B cell (primary cell): Measurements from ENCODE around the gene DCTN5. TPM values are rescaled to one million over a fixed set of nuclear protein-coding genes. Genes with fewer than 3 reads are reported as not detected.

ENCODE experiments used
- ATAC-seq: fragments of 200-7000 bp; cut with Tn5 transposase; one replicate; pipeline ENCODE4 v1.10.0; 2021; ENCODE audit warnings: low read depth, mild to moderate bottlenecking, moderate number of reproducible peaks, moderate library complexity
- CTCF ChIA-PET: fragments of 350-600 bp; sonication (Branson Sonifier 250); formaldehyde crosslinking; loops from one replicate; lab custom pipeline; 2021; ENCODE audit warnings: antibody characterized with exemption, inconsistent platforms; lab: Charles Lee
- POLR2A ChIA-PET: fragments of 350-600 bp; sonication (Branson Sonifier 250); formaldehyde crosslinking; loops from one replicate; lab custom pipeline; 2021; ENCODE audit warnings: antibody characterized with exemption; lab: Charles Lee
- DNase-seq: peaks from one replicate; pipeline ENCODE4 v3.0.0; 2013
- H2AFZ ChIP-seq: 2 replicates; pipeline ENCODE4 v1.6.1; 2012; ENCODE audit warnings: mild to moderate bottlenecking, low read depth, low read length; ENCODE audit not compliant: insufficient read depth, poor library complexity, severe bottlenecking
- H3K27ac ChIP-seq, 2 donors: 1 replicate in 1 of 2; 2 replicates in 1 of 2; pipeline ENCODE4 v1.5.1; 2012 to 2013; ENCODE audit warnings: low read length in 2 of 2, mild to moderate bottlenecking in 2 of 2, moderate library complexity in 1 of 2
- H3K27me3 ChIP-seq, 4 experiments: fragments of 200-600 bp in 1 of 4; sonication (generic) in 1 of 4; replicated peaks in 1 of 4; 1 replicate in 2 of 4; 2 replicates in 2 of 4; pipeline versions ENCODE4 v1.6.1 to v1.7.0; 2013 to 2016; ENCODE audit warnings: low read length in 3 of 4, mild to moderate bottlenecking in 2 of 4, mixed read lengths in 1 of 4, moderate library complexity in 1 of 4; ENCODE audit not compliant: insufficient read depth in 4 of 4, control insufficient read depth in 3 of 4; ENCODE audit errors: control extremely low read depth in 1 of 4
- H3K36me3 ChIP-seq, 2 experiments: replicated peaks in 1 of 2; 1 replicate in 1 of 2; 2 replicates in 1 of 2; pipeline versions ENCODE4 v1.6.1 to v1.7.1; 2013; ENCODE audit warnings: low read length in 1 of 2; ENCODE audit not compliant: insufficient read depth in 2 of 2, control insufficient read depth in 1 of 2; ENCODE audit errors: control extremely low read depth in 1 of 2, extremely low read depth in 1 of 2
- H3K4me1 ChIP-seq, 2 donors: fragments of 200-600 bp in 1 of 2; sonication (generic) in 1 of 2; 1 replicate in 1 of 2; 2 replicates in 1 of 2; pipeline versions ENCODE4 v1.5.1 to v1.6.1; 2013 to 2017; ENCODE audit warnings: low read length in 2 of 2; ENCODE audit not compliant: control insufficient read depth in 2 of 2, insufficient read depth in 2 of 2
- H3K4me2 ChIP-seq: replicated peaks from 2 replicates; pipeline ENCODE3; 2012; ENCODE audit warnings: mild to moderate bottlenecking, low read depth, low read length; ENCODE audit not compliant: poor library complexity, severe bottlenecking
- H3K4me3 ChIP-seq, 5 experiments: fragments of 200-600 bp in 1 of 5; sonication (generic) in 1 of 5; 1 replicate in 3 of 5; 2 replicates in 2 of 5; pipeline versions ENCODE4 v1.5.1 to v1.7.0; 2011 to 2016; ENCODE audit warnings: low read length in 4 of 5, mild to moderate bottlenecking in 4 of 5, low read depth in 2 of 5, control low read depth in 1 of 5, moderate library complexity in 1 of 5; ENCODE audit not compliant: insufficient read depth in 1 of 5; ENCODE audit errors: control extremely low read depth in 1 of 5, extremely low read depth in 1 of 5
- H3K79me2 ChIP-seq: fragments of 200-600 bp; sonication (generic); one replicate; pipeline ENCODE4 v1.6.0; 2016; ENCODE audit warnings: low read length; ENCODE audit not compliant: control insufficient read depth, insufficient read depth
- H3K9ac ChIP-seq: fragments of 200-600 bp; sonication (generic); 2 replicates; pipeline ENCODE4 v1.6.1; 2017; ENCODE audit warnings: mild to moderate bottlenecking, low read length, moderate library complexity
- H3K9me3 ChIP-seq, 3 donors: one replicate each; pipeline versions ENCODE4 v1.6.1 to v1.7.1; 2013; ENCODE audit warnings: low read length in 2 of 3; ENCODE audit not compliant: control insufficient read depth in 2 of 3, insufficient read depth in 1 of 3; ENCODE audit errors: control extremely low read depth in 1 of 3
- H4K20me1 ChIP-seq: 2 replicates; pipeline ENCODE4 v1.6.0; 2012; ENCODE audit warnings: mild to moderate bottlenecking, low read length; ENCODE audit not compliant: insufficient read depth, control insufficient read depth, poor library complexity, severe bottlenecking
- H3K27ac Mint-ChIP-seq: one replicate; pipeline ENCODE4 v1.8.0; 2021; ENCODE audit warnings: mixed read lengths
- H3K27me3 Mint-ChIP-seq: one replicate; pipeline ENCODE4 v1.8.0; 2021; ENCODE audit warnings: mixed read lengths
- H3K4me1 Mint-ChIP-seq: one replicate; pipeline ENCODE4 v1.8.0; 2021; ENCODE audit warnings: mixed read lengths
- H3K4me3 Mint-ChIP-seq: one replicate; pipeline ENCODE4 v1.8.0; 2021; ENCODE audit warnings: mixed read lengths
- H3K9me3 Mint-ChIP-seq: one replicate; pipeline ENCODE4 v1.8.0; 2022; ENCODE audit warnings: mixed read lengths; ENCODE audit not compliant: insufficient read depth
- EZH2 ChIP-seq: IDR thresholded peaks from 2 replicates; pipeline ENCODE4 v1.6.1; 2012; ENCODE audit warnings: borderline replicate concordance, low read depth, mild to moderate bottlenecking, moderate library complexity, low read length; ENCODE audit not compliant: insufficient read depth, poor library complexity, severe bottlenecking
- WGBS: methylation state at CpG from one replicate; pipeline ENCODE4 v1.1.5; 2013; ENCODE audit warnings: missing lambda C conversion rate; ENCODE audit not compliant: insufficient coverage; 5-methylcytosine and 5-hydroxymethylcytosine counted together
- intact Hi-C: fragments of 100-400 bp; cut with micrococcal nuclease; formaldehyde crosslinking; loops from one replicate; pipeline ENCODE4 v1.10.0; 2022
- polyA plus RNA-seq: library from polyadenylated mRNA; depleted of rRNA; stranded (reverse); fragments of >200 nt; gene quantifications from 2 replicates; pipeline ENCODE4 v1.2.3, GENCODE V29; 2012
- total RNA-seq, 2 donors: library from RNA; stranded (reverse); fragments of 120-200 nt in 1 of 2; gene quantifications; 1 replicate in 1 of 2; 2 replicates in 1 of 2; pipeline versions ENCODE4 v1.2.3 to v1.2.4, GENCODE V29; 2013 to 2022
- TF ChIP-seq, protein P1 (sequence below): fragments of 200-600 bp; IDR thresholded peaks from one replicate; pipeline ENCODE4 v1.8.0; 2022; ENCODE audit warnings: antibody characterized with exemption, mild to moderate bottlenecking

DCTN5 gene
- total and polyA plus RNA-seq, 2 donors (not counting 1 experiment from before 2014, with no cell fraction given): 22.4 to 58.3 TPM

DNA sequence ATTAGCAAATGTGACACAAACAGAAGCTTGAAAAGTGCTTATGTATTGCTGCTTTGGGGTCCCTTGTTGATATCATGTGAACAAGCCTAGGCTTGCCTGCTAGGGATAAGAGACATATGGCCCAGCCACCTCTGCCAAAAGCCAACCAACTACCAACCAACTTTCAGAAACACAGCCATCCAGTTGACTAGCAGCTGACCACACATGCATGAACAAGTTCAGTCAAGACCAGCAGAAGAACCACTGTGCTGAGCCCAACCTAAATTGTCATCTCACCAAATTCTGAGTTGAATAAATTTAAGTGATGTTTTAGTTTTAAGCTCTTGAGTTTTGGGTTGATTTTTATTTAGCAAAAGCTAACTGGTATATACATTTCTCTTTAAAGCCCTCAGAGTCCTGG lies 68.3 kb downstream of the DCTN5 start:
- H3K27me3 Mint-ChIP-seq: peaks cover 55% of the 10 kb centered on the region

DNA sequence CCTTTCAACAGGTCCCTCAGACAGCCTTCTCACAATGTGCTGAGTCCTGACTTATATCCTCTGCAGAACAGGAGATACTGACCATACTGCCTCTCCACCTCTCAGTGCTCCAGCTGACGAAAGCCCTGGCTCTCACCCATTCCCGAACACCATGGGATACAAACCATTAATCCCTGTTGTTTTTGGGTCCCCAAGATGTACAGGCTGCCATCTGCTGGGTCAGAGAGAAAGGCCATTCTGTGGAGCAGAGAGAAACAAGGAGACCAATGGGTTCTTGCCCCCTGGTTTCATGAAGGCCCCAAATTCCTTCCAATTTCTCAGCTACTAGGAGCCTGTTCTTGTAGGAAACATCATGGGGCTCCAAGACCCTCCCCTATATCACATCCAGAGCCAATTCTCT lies 68.7 kb downstream of the DCTN5 start:
- intact Hi-C loops: no loop called here
- ChIA-PET CTCF (no interaction called here), POLR2A (no interaction called here)
- no peaks in the 10 kb centered on the region for H3K36me3 ChIP-seq
- TF ChIP-seq EZH2: no peak
- TF ChIP-seq, protein P1, sequence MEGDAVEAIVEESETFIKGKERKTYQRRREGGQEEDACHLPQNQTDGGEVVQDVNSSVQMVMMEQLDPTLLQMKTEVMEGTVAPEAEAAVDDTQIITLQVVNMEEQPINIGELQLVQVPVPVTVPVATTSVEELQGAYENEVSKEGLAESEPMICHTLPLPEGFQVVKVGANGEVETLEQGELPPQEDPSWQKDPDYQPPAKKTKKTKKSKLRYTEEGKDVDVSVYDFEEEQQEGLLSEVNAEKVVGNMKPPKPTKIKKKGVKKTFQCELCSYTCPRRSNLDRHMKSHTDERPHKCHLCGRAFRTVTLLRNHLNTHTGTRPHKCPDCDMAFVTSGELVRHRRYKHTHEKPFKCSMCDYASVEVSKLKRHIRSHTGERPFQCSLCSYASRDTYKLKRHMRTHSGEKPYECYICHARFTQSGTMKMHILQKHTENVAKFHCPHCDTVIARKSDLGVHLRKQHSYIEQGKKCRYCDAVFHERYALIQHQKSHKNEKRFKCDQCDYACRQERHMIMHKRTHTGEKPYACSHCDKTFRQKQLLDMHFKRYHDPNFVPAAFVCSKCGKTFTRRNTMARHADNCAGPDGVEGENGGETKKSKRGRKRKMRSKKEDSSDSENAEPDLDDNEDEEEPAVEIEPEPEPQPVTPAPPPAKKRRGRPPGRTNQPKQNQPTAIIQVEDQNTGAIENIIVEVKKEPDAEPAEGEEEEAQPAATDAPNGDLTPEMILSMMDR: no peak
- no peak overlapping the region for H3K9ac ChIP-seq
- peaks cover 7% of the 10 kb centered on the region for H3K9me3 Mint-ChIP-seq
- ATAC-seq: no peak
- H3K4me1 Mint-ChIP-seq: no peaks in the 10 kb centered on the region
- H3K4me3 Mint-ChIP-seq: no peak overlapping the region
- no peaks in the 10 kb centered on the region for H3K79me2 ChIP-seq
- no peaks in the 10 kb centered on the region for H4K20me1 ChIP-seq
- peaks cover 0 to 41% (median 14%) of the 10 kb centered on the region in 4 experiments for H3K27me3 ChIP-seq
- peaks cover 0 to 14% (median 9%) of the 10 kb centered on the region in 3 donors for H3K9me3 ChIP-seq
- H3K4me1 ChIP-seq: no peaks in the 10 kb centered on the region
- no peak overlapping the region for H3K27ac ChIP-seq
- H3K4me3 ChIP-seq: no peak overlapping the region
- no peak overlapping the region for H3K4me2 ChIP-seq
- no peak overlapping the region for H2AFZ ChIP-seq
- no peak for DNase-seq
- H3K27me3 Mint-ChIP-seq: peaks cover 55% of the 10 kb centered on the region
- WGBS: 70% methylated on average over 2 of the region's 2 CpGs
- no peak overlapping the region for H3K27ac Mint-ChIP-seq

More for the DNA sequence above, 68.3 kb downstream of the DCTN5 start:
- Mint-ChIP-seq H3K9me3 (peaks cover 7% of the 10 kb centered on the region), H3K4me3 (no peak overlapping the region), H3K27ac (no peak overlapping the region), H3K4me1 (no peaks in the 10 kb centered on the region)
- POLR2A ChIA-PET: no interaction called here
- TF ChIP-seq, protein P1: no peak
- no peak for TF ChIP-seq EZH2
- no peak for DNase-seq
- no peak overlapping the region for H3K4me2 ChIP-seq
- H3K27ac ChIP-seq: no peak overlapping the region
- no peak overlapping the region for H3K4me3 ChIP-seq
- no peak overlapping the region for H2AFZ ChIP-seq
- H3K36me3 ChIP-seq: no peaks in the 10 kb centered on the region
- peaks cover 0 to 41% (median 12%) of the 10 kb centered on the region in 4 experiments for H3K27me3 ChIP-seq
- H3K9me3 ChIP-seq: peaks cover 0 to 14% (median 9%) of the 10 kb centered on the region in 3 donors
- H4K20me1 ChIP-seq: no peaks in the 10 kb centered on the region
- no peak for ATAC-seq
- H3K9ac ChIP-seq: no peak overlapping the region
- CTCF ChIA-PET: no interaction called here
- intact Hi-C loops: no loop called here
- no peaks in the 10 kb centered on the region for H3K4me1 ChIP-seq
- H3K79me2 ChIP-seq: no peaks in the 10 kb centered on the region
